Dermis blood vessel endothelial cell (primary cell): ENCODE data around the gene C2orf15. TPM values are rescaled to one million over a fixed set of nuclear protein-coding genes. Genes with fewer than 3 reads are reported as not detected.
A peak's percentile ranks its signal among the peaks of the same experiment; 100 is the strongest.
"Not testable (repeated sequence)": the region's sequence is repeated elsewhere in the genome, so short reads cannot be mapped to it uniquely, and the experiment has no call there.

Source experiments
- DNase-seq: peaks from one replicate; pipeline ENCODE4 v3.0.0; 2010
- total RNA-seq: library from RNA; depleted of rRNA; stranded (reverse); fragments of >200 nt; gene quantifications from 2 replicates; pipeline ENCODE4 v1.2.3, GENCODE V29; 2014

C2orf15 gene
- 0.37 TPM in 1 of 2 replicates, not detected in the other for total RNA-seq

- DNase-seq: peak; percentile 75
Observed at GRCh38 chr2:99141110-99142108, at the start of gene C2orf15. C2orf15 (plus strand) TSS chr2:99141707; CDS start chr2:99150559, 8,852 bp downstream.

GRCh38 chr2:99096728-99097127 lies 44.8 kb upstream of the C2orf15 start:
- no peak for DNase-seq

GRCh38 chr2:99101697-99102096 lies 39.8 kb upstream of the C2orf15 start:
- no peak for DNase-seq

GRCh38 chr2:99104006-99104405 lies 37.5 kb upstream of the C2orf15 start:
- DNase-seq: no peak

GRCh38 chr2:99106913-99107312 lies 34.6 kb upstream of the C2orf15 start:
- DNase-seq: no peak

- no peak for DNase-seq
Observed at GRCh38 chr2:99111236-99111635, 30.3 kb upstream of the C2orf15 start.

GRCh38 chr2:99111945-99112344 lies 29.6 kb upstream of the C2orf15 start:
- DNase-seq: no peak

- no peak for DNase-seq
Observed at GRCh38 chr2:99112617-99113016, 28.9 kb upstream of the C2orf15 start.

- no peak for DNase-seq
Observed at GRCh38 chr2:99127981-99128380, 13.5 kb upstream of the C2orf15 start.

- not testable (repeated sequence) for DNase-seq
Observed at GRCh38 chr2:99135044-99135556, 6.4 kb upstream of the C2orf15 start.

GRCh38 chr2:99139003-99139402 lies 2.5 kb upstream of the C2orf15 start:
- DNase-seq: no peak

- DNase-seq: no peak
Observed at GRCh38 chr2:99140056-99140859, 1.2 kb upstream of the C2orf15 start.

GRCh38 chr2:99140860-99141109 lies 722 bp upstream of the C2orf15 start:
- DNase-seq: no peak

- DNase-seq: no peak
Observed at GRCh38 chr2:99150706-99151105, 9.2 kb downstream of the C2orf15 start.

- DNase-seq: no peak
Observed at GRCh38 chr2:99152199-99152895, 10.8 kb downstream of the C2orf15 start.

- DNase-seq: peak; percentile 3
Observed at GRCh38 chr2:99153921-99154604, 12.6 kb downstream of the C2orf15 start.

GRCh38 chr2:99154643-99155536 lies 13.4 kb downstream of the C2orf15 start, which contains the start of the genes LIPT1 and TSGA10:
LIPT1 (plus strand) TSS chr2:99154967; CDS start chr2:99161958, 6,991 bp downstream.
TSGA10 (minus strand) TSS chr2:99154942; CDS start chr2:99109439, 45,503 bp downstream.
- peak; percentile 92 for DNase-seq

GRCh38 chr2:99156891-99157290 lies 15.4 kb downstream of the C2orf15 start:
- DNase-seq: no peak

- no peak for DNase-seq
Observed at GRCh38 chr2:99158599-99158998, 17.1 kb downstream of the C2orf15 start.

GRCh38 chr2:99159594-99159993 lies 18.1 kb downstream of the C2orf15 start:
- no peak for DNase-seq

GRCh38 chr2:99166218-99166617 lies 24.7 kb downstream of the C2orf15 start:
- no peak for DNase-seq
